ENCODE results near the gene PRTN3.
A peak's percentile ranks its signal among the peaks of the same experiment; 100 is the strongest.

Gene PRTN3, protein sequence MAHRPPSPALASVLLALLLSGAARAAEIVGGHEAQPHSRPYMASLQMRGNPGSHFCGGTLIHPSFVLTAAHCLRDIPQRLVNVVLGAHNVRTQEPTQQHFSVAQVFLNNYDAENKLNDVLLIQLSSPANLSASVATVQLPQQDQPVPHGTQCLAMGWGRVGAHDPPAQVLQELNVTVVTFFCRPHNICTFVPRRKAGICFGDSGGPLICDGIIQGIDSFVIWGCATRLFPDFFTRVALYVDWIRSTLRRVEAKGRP

DNA sequence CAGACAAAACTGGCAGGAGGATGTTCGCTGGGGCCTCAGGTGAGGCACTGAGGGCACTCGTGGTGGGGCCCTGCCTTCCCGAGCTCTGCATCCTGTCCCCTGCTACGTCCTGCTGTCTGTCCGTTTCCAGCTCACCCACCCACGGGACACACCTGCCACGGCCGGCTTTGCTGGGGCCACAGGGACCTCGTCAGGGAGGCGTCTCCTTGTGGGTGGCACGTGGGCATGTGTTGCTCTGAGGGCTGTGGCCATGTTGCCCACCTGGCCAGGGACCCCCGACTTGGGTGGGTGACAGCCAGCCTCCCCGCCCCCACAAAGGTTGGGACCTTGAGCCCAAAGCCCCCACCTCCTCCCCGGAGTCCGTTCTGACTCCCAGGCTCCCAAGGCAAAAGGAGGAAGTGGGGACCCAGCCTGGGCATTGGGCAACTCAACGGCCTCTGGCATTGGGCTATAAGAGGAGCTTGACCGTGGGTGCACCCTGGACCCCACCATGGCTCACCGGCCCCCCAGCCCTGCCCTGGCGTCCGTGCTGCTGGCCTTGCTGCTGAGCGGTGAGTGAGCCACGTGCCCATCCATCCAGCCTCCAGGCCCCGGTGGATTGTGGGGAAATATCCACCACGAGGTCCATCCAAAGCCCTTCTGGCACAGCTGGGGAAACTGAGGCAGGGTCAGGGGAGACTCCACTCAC lies at the start of gene PRTN3:
PRTN3 (plus strand) TSS at position 481 of the 688 bp plus-strand sequence; CDS start at position 491, 10 bp downstream.
- H3K27ac ChIP-seq: no peak within 1 kb of the TSS
- DNase-seq (ENCODE audit: low read depth, low spot score): no peak

DNA sequence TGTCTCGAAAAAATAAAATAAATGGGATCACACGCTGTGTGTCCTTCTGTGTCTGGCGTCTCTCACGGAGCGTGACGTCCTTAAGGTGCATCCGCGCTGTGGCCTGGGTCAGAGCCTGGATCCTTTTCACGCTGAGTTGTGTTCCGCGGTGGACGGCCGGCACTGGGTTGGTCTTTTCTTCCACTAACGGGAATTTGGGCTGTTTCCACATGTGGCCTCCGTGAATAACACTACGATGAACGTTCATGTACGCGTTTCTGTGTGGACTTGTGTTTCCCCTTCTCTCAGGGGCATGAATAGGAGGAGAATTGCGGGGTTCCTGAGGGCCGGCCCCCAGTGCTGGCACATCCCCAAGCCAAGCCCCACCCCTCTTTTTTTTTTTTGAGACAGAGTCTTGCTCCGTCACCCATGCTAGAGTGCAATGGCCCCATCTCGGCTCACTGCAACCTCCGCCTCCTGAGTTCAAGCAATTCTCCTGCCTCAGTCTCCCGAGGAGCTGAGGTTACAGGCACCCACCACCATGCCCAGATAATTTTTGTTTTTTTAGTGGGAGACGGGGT lies 49.7 kb upstream of the PRTN3 start:
- no peak for DNase-seq (ENCODE audit: low read depth, low spot score)
- H3K27ac ChIP-seq: no peak overlapping the region

DNA sequence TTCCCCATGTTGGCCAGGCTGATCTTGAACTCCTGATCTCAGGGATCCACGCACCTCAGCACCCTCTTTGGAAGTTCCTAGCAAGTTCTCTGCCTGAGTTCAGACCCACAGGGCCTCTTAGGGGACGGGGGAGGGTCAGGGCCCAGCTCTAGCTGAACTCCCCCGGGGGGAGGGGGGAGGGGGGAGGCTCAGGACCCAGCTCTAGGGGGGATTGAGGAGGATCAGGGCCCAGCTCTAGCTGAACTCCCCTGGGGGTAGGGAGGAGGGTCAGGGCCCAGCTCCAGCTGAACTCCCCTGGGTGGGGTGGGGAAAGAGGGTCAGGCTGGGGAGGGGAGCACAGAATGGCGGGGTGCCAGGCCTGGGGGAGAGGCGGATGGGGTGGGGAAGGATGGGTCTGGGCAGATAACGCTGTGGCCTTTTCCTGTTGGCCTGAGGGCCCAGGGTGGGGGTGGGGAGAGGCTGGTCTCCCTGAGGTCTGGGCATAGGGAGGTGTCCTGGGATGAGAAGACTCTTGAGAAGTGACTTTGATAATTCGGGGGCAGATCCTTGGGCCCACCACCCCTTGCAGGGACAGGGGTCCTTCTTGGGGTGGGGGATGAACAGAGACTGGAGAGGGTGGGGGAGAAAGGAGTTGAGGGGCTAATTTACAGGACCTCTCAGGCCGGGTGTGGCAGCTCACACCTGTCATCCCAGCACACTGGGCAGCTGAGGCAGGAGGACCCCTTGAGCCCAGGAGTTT lies 49.1 kb upstream of the PRTN3 start:
- no peak overlapping the region for H3K27ac ChIP-seq
- no peak for DNase-seq (ENCODE audit: low read depth, low spot score)

DNA sequence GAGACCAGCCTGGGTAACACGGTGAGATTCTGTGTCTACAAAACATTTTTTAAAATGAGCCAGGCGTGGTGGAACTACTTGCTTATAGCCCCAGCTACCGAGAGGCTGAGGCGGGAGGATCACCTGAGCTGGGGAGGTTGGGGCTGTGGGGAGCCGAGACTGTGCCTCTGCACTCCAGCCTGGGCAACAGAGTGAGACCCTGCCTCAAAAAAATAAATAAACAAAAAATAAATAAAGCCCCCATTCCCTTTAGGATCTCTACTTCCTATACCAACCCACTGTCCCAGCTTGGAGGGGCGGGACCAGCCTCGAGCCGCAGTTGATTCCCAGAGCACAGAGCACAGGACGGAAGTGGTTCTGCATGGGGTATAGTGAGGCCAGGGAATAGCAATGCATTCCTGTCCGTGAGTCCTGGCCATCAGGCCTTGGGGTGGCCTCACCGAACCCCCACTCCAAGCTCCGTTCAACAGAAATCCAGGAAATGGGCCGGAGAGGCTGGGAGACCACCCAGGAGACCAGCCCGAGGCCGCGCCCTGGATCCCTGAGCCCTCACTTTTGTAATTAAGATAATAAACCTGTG lies 48.4 kb upstream of the PRTN3 start:
- no peak for DNase-seq (ENCODE audit: low read depth, low spot score)
- H3K27ac ChIP-seq: no peak overlapping the region

DNA sequence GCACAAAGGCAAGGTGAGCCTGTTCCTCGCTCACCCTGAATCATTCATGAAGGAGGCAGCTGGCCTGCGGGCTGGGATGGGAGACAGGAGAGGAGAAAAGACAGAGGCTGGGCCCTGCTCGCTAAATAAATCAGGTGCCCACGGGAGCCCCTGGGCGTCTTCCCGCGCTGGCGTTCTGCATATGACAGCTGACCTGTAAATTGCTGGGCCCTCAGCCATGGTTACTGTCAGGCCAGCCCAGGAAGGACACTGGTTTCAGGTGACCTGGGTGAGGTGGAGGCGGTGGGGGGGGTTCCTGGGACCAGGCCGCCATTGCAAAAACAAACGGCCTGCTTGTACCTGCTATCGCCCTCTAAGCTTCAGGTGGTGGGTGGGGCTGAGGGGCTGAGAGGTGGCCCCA lies 47.0 kb upstream of the PRTN3 start:
- no peak for DNase-seq (ENCODE audit: low read depth, low spot score)
- no peak overlapping the region for H3K27ac ChIP-seq

DNA sequence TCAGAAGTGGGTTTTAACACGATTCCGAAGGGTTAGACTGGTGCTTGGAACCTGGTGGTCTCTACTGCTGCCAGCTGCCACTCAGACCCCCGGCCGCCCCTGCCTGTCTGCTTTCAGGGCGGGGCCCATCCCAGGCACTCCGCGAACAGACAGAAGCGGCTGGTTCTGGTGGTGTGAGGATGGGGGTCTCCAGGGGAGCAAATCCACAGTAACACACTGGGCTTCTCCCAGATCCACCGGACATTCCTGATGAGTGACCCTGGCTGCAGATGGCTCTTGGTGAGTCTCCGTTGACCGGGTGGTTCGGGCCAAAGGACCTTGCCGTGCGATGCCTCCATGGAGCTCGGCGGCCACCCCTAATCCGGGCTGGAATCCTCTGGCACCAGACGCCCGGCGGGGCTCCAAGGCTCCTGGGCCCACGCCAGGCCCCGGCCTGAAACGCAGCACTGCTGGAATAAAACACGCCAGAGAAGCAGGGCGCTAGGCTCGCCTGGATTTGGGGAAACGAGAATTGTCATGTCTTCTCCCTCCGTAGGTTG lies 45.7 kb upstream of the PRTN3 start:
- no peak overlapping the region for H3K27ac ChIP-seq
- DNase-seq (ENCODE audit: low read depth, low spot score): no peak

DNA sequence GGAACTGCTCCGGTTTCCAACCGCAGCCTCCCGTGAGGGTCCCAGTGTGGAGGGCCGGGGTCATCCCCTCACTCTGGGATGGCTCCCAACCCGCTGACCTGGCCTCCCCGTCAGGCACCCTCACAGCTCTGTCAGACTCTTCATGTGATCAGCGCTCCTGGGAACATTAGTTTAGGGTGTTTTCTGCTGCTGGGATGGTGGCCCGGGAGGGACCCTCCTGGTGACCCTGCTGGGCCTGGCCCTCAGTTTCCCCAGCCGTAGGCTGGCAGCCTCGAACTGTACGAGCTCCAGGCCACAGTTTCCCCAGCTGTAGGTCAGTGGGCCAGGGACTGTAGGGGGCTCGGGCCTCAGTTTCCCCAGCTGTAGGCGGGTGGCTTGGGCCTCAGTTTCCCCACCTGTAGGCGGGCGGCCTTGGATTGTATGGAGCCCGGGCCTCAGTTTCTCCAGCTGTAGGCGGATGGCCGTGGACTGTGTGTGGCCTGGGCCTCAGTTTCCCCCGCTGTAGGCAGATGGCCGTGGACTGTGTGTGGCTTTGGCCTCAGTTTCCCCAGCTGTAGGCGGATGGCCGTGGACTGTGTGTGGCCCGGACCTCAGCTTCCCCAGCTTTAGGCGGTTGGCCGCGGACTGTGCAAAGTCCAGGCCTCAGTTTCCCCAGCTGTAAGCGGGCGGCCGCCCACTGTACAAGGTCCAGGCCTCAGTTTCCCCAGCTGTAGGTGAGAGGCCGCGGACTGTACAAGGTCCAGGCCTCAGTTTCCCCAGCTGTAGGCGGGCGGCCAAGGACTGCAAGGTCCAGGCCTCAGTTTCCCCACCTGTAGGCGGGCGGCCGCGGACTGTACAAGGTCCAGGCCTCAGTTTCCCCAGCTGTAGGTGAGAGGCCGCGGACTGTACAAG lies 44.9 kb upstream of the PRTN3 start:
- H3K27ac ChIP-seq: no peak overlapping the region
- no peak for DNase-seq (ENCODE audit: low read depth, low spot score)

DNA sequence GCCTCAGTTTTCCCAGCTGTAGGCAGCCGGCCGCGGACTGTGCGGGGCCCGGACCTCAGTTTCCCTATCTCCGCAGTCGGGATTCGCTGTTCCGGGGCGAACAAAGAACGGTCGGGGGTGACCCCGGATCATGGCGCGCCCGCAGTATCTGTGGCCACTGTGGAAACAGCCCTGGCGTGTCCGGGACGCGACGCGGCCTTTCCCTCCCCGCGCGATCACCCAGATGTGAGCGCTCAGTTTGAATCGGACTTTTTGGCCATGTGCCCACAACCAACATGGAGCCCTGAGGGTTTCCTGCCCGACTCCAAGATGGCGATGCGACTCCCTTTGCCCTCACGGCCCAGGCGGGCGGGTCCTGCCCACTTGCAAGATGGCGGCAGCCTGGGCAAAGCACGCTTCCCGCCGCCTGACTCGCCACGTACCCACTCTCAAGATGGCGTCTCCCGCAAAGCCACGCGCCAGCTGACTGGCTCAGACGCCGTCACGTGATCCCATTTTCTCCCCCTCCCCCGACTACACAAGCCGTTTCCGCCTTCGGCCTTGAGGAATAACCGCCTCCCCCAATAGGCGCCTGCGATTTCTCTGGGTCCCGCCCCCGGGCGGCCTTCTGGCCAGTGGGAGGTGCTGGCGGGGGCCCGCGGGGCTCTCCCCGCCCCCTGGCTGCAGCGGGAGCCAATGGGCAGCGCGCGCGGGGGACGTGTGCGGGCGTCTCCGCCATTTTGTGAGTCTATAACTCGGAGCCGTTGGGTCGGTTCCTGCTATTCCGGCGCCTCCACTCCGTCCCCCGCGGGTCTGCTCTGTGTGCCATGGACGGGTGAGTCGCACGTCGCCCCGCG lies 43.9 kb upstream of the PRTN3 start, which contains the start of gene PTBP1:
PTBP1 (plus strand) TSS at position 761 of the 836 bp plus-strand sequence; CDS start at position 807, 46 bp downstream.
- peak; percentile 100 for DNase-seq (ENCODE audit: low read depth, low spot score)
- H3K27ac ChIP-seq: peak within 1 kb of the TSS; percentile 95

DNA sequence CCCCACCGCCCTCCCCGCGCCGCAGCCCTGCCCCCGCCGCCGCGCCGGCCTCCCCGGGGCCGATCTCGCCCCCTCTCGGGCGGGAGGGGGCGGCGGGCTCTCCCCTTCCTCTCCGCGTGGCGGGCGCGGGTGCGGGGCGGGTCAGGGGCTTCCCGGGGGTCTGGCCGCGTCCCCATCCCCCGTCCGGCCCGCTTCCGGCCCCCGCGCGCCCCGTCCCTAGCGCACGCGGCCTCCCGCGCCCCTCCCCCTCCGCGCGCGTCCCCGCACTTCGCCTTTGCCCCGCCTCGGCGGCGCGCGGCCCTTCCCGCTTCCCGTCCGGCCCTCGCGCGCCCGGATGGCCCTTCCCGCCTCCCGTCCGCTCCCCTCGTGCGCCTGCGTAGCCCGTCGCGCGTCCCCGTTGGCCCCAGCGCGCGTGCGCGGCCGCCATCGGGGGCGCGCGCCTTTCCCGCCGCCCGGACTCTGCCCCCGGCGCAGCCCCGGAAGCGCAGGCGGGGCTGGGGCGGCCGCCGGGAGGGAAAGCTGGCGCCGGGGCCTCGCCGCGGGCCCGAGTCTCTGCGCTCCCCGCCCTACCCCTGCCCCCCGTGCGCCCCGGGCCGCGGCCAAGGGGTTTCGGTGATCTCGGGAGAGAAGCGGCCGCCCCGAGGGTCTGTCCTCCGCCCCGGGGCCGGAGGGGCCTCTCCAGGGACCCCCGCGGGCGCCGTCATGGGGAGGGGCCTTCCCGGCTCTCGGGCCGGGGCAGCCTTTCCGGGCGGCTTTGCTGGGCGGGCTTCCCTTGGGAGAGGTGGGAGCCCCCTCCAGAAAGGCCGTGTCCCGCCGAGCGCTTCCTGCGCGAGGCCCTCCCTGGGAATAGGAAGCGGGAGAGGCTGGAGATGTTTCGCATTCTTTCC lies 43.0 kb upstream of the PRTN3 start:
- peak overlapping the region; percentile 95 for H3K27ac ChIP-seq
- peak; percentile 39 for DNase-seq (ENCODE audit: low read depth, low spot score)

DNA sequence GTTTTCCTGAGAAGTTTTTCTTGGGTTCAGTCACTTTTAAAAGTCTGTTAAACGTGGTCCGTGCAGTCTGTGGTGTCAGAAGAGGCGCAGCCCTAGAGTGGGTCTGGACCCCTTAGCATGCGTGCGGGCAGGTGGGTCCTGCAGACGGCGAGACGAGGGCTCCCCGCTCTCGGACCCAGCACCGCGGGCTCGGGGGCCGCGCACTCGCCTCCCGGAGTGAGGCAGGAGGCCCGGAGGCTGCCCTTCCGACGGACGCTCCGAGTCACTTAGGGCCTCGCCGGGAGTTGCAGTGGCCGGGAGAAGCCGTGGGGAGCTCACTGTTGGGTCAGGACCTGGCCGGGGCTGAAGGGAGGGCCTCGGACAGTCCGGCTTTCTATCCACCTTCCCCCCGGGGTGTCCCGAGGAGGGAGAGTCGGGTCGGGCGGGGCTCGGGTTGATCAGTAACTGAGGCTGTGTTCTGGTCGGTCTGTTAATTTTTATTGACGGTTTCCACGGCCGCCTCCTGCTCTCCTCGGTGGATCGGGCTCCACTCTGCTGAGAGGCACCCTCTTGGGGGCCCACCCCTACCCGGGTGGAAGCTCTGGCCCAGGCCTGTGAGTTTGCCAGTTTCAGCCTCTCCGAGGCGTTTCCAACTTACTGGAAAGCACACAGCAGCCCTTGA lies 42.3 kb upstream of the PRTN3 start:
- no peak for DNase-seq (ENCODE audit: low read depth, low spot score)
- H3K27ac ChIP-seq: peak overlapping the region; percentile 95

DNA sequence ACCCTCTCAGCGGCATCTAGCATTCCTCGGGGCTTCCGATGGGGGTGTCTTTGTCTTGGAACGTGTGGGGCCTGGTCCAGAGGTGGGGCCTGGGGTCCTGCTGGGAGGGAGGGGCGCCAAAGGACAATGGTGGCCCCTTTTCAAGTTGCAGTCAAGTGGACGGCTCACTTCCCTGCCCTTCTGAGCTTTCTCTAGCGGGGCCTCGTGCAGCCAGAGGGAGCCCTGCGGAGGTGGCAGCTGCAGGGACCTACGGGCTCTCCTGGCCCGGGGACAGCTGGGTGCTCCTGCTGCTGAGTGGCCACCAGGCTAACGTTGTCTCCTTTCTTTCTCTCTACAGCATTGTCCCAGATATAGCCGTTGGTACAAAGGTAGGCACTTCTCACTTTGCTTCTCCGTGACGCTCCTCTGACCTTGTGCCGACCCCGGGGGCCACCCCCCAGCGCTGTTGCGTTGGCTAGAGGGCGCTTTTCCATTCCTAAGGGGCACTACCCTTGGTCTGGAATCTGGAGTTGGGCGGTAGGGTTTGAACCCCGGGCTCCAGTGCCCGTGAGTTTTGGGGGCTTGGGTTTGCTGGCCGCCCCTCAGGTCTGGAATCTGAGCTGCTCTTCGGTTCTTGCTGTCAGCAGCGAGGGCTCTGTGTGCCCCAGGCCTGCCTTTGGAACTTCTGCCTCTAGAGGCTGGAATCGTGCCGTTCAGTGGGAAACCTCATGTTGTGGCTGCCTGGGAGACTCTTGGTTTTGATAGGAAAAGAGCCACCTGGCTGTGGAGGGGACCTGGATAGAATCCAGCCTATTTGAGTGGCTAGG lies 41.5 kb upstream of the PRTN3 start:
- H3K27ac ChIP-seq: peak overlapping the region; percentile 95
- DNase-seq (ENCODE audit: low read depth, low spot score): no peak

DNA sequence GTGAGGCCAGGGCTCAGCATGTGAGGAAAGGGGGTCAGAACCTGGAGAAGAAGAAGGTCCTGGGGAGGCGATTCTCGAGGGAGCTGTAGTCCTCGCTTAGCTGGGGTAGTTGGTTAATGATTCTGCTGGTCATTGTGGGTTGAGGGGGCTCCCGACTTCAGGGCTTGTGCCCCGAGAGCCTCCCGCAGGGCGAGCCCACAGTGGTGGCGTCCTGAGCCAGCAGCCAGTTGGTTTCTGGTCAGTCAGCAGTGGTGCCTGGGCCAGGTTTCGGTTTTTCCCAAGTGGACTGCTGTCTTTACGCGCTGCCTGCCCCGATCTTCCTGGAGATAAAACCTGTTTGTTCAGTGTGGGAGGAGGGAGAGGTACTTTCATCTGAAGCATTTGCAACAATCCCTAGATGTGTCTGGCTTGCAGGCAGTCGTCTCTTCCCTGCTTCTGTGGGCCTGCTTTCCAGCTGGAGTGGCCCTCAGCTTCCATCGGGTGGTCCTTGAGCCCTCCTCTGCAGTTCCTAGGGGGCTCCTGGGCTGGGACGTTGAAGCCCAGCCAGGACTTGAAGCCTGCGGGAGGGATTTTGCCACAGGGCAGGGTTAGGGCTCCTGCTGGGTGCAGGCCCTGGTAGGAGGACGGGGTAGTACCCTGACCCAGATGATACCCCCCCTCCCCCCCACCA lies 40.3 kb upstream of the PRTN3 start:
- DNase-seq (ENCODE audit: low read depth, low spot score): peak; percentile 60
- H3K27ac ChIP-seq: peak overlapping the region; percentile 95

DNA sequence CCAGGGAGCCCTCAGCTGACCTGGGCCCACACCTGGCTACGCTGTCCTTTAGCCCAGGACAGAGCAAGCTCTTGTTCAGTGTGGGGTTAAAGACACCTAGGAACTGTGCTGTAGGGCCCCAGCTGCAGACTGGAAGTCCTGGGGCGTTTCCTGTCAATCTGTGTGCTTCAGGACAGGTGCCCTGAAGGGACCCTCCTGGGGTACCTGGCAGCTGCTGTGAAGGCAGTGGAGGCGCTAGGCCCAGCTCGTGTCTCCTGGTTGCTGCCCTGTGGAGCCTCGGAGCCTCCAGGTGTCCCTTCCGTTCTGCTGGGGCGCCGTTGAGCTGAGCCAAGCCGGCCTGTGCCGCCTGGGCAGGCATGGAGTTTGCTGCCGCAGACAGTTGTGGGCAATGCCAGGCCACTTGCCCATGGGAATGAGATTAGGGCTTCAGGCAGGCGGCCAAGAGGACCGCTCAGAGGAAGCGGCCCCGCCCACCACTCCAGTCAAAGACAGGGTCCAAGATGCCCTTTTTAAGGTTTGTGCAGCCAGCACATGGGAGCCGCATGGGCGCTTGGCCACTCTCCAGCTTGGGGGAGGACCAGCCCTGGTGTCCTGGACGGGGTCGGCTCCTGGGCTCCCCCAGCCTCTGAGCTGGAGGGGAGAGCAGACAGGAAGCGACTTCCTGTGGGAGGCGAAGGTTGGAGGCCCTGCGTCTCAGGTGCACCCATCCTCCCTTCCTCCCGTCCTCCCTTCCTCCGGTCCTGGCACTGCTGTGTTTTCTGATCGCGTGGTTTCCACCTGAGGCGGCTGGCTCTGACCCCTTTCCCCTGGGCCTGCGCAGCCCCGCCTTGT lies 39.6 kb upstream of the PRTN3 start:
- no peak for DNase-seq (ENCODE audit: low read depth, low spot score)
- H3K27ac ChIP-seq: peak overlapping the region; percentile 95

DNA sequence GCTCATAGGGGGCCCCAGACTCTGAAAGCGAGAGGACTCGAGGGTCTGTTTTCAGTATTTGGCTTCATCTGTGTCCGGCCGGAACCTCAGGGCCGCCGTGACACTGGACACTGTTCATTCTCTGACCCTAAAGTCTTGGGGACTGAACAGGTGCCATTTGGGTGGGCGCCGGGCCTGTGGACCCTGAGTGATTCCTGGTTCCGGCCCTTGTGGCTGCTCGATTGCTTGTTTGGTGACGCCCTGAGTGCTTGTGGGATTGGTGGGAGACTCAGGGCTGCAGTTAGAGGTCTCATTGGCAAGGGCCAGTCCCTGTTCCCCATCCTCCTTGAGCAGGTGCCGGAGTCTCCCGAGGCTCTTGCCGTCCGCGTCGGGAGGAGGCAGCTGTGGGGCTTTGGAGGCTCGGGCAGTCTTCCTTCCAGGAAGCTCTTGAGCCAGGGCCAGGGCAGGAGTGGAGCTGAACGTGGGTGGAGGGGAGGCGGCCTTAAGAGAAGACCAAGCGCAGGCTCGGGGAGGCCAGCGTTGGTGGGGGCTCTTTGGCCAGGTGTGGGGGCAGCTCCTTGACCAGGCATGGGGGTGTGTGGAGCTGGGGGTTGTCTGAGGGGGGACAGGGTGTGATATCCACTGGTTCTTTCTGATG lies 38.8 kb upstream of the PRTN3 start:
- no peak for DNase-seq (ENCODE audit: low read depth, low spot score)
- peak overlapping the region; percentile 95 for H3K27ac ChIP-seq

All from epithelial cell of prostate (primary cell).